HL-60 (cell line): Measurements from ENCODE around the gene TJP1.

ENCODE experiments used
- DNase-seq, 2 experiments: peaks; one replicate each; pipeline ENCODE4 v3.0.0-alpha.2; 2010 to 2020; ENCODE audit warnings: low read depth in 1 of 2, low spot score in 1 of 2
- H3K27ac ChIP-seq: fragments of 250-450 bp; sonication (Bioruptor Pico); replicated peaks from 2 replicates; pipeline ENCODE4 v1.5.1; 2020; ENCODE audit warnings: mild to moderate bottlenecking, moderate library complexity
- H3K27me3 ChIP-seq: fragments of 250-450 bp; sonication (Bioruptor Pico); 2 replicates; pipeline ENCODE4 v1.5.1; 2021; ENCODE audit warnings: mild to moderate bottlenecking, moderate library complexity; ENCODE audit not compliant: insufficient read depth, poor library complexity, severe bottlenecking
- H3K4me3 ChIP-seq: replicated peaks from 2 replicates; pipeline ENCODE4 v1.5.1; 2011; ENCODE audit warnings: mild to moderate bottlenecking, control low read depth, low read length; ENCODE audit not compliant: insufficient read depth
- CTCF ChIP-seq: IDR thresholded peaks from one replicate; pipeline ENCODE4 v1.5.1; 2011; ENCODE audit warnings: low read length, control low read depth, inconsistent platforms; ENCODE audit not compliant: insufficient read depth
- GABPA ChIP-seq: IDR thresholded peaks from 2 replicates; pipeline ENCODE4 v1.6.1; 2012; ENCODE audit warnings: low read depth
- POLR2AphosphoS5 ChIP-seq: IDR thresholded peaks from 2 replicates; pipeline ENCODE4 v1.6.1; 2012; ENCODE audit warnings: low read depth
- REST ChIP-seq: IDR thresholded peaks from 2 replicates; pipeline ENCODE4 v1.6.1; 2012; ENCODE audit warnings: low read depth; ENCODE audit not compliant: insufficient replicate concordance
- SPI1 ChIP-seq: IDR thresholded peaks from 2 replicates; pipeline ENCODE4 v1.6.1; 2012; ENCODE audit warnings: low read depth, mild to moderate bottlenecking, borderline replicate concordance

TJP1 gene

GRCh38 chr15:29826908-29827820, 4.9 kb upstream of the TJP1 start:
- no peak overlapping the region for H3K4me3 ChIP-seq
- DNase-seq = no peak
- no peak overlapping the region for H3K27ac ChIP-seq
- H3K27me3 ChIP-seq = peaks cover 42% of the 10 kb centered on the region
- TF ChIP-seq CTCF (no peak), POLR2AphosphoS5 (no peak), REST (no peak), SPI1 (no peak)

- no peak overlapping the region for H3K4me3 ChIP-seq
- DNase-seq = peak in 1 of 2 experiments; percentile 14
- H3K27me3 ChIP-seq = peaks cover 49% of the 10 kb centered on the region
- no peak overlapping the region for H3K27ac ChIP-seq
- TF ChIP-seq REST (no peak), GABPA (peak; percentile 37; the same call in 1 of the 2 replicates), POLR2AphosphoS5 (peak; percentile 63; the same call in 1 of the 2 replicates), SPI1 (no peak), CTCF (no peak)
Measured at GRCh38 chr15:29825227-29825626, 3.0 kb upstream of the TJP1 start.

- H3K27me3 ChIP-seq = peaks cover 47% of the 10 kb centered on the region
- no peak overlapping the region for H3K4me3 ChIP-seq
- no peak for DNase-seq
- TF ChIP-seq SPI1 = no peak
- TF ChIP-seq REST = no peak
- no peak for TF ChIP-seq GABPA
- TF ChIP-seq POLR2AphosphoS5 = no peak
- TF ChIP-seq CTCF = no peak
- no peak overlapping the region for H3K27ac ChIP-seq
Measured at GRCh38 chr15:29822684-29823459, 604 bp upstream of the TJP1 start.
